Measurements from ENCODE around the gene TDRD1.

The TDRD1 gene

DNA sequence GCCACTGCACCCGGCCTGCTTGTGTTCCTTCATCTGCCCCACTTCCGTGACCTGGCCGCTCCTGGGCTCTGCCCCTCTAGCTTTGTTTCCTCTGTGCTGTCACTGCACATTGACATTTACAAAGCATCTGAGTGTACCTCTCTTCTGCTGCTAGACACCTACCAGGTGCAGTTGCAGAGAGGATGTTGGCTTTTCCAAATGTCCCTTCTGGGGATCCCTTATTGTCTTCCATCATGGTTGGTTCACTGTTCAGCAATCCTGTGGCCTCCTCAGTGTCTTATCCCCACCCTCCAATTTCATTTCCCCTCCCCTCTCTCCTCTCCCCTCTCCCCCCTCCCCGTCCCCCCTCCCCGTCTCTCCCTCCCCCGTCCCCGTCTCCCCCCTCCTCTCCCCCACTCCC lies 73.7 kb downstream of the TDRD1 start:
- H3K4me3 ChIP-seq (ENCODE audit: low read depth, low read length), result no peak overlapping the region
- TF ChIP-seq, protein P1, sequence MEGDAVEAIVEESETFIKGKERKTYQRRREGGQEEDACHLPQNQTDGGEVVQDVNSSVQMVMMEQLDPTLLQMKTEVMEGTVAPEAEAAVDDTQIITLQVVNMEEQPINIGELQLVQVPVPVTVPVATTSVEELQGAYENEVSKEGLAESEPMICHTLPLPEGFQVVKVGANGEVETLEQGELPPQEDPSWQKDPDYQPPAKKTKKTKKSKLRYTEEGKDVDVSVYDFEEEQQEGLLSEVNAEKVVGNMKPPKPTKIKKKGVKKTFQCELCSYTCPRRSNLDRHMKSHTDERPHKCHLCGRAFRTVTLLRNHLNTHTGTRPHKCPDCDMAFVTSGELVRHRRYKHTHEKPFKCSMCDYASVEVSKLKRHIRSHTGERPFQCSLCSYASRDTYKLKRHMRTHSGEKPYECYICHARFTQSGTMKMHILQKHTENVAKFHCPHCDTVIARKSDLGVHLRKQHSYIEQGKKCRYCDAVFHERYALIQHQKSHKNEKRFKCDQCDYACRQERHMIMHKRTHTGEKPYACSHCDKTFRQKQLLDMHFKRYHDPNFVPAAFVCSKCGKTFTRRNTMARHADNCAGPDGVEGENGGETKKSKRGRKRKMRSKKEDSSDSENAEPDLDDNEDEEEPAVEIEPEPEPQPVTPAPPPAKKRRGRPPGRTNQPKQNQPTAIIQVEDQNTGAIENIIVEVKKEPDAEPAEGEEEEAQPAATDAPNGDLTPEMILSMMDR (IDR thresholded peaks at IDR 0.05; ENCODE audit: borderline replicate concordance, insufficient read depth, low read depth, low read length), result no peak

DNA sequence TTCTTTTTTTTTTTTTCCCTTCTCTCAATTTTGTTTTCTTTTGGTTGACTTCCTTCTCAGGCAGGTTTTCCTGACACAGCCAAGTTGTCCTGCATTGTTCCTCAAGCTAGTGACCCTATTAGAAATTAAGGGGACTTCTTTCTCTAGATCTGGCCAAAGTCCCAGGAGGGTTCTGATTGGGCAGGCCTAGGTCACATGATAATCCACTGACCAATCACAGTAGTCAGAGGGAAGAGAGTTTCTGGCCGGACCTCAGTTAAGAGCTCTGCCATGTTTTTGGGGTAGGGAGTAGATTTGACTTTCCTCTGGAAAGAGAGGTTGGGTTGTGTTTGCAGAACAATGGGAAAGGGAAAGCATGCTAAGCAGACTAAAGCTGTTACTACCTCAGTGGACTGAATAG lies 76.1 kb downstream of the TDRD1 start:
- H3K4me3 ChIP-seq (ENCODE audit: low read depth, low read length), result no peak overlapping the region
- TF ChIP-seq, protein P1 (IDR thresholded peaks at IDR 0.05; ENCODE audit: borderline replicate concordance, insufficient read depth, low read depth, low read length), result no peak

DNA sequence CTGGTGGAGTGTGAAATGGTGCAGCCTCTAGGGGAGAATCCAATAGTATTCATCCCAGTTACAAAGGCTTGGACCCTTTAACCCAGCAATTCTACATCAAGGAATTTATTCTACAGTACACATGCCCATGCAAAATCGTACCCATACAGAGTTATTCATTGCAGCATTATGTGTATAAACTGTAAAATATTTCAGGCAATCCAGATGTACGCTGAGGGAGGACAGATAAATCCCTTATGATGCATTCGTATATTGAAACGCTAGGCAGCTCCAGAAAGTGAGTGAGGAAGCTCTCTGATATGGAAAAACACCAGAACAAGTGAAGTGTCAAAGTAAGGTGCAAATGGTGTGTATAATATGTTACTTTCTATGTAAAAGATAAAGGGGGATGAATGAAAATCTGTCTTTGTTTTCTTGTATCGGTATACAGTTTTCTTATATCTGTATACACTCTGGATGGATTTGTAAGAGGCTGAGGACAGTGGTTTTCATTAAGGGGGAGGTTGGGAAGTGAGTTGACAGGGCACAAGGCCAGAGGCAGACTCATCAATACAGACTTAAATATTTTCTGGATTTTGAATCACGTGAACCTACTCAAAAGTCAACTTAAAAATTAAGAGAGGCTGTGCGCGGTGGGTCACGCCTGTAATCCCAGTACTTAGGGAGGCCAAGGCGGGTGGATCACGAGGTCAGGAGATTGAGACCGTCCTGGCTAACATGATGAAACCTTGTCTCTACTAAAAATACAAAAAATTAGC lies 77.0 kb downstream of the TDRD1 start:
- TF ChIP-seq, protein P1 (IDR thresholded peaks at IDR 0.05; ENCODE audit: borderline replicate concordance, insufficient read depth, low read depth, low read length), result no peak
- H3K4me3 ChIP-seq (ENCODE audit: low read depth, low read length), result no peak overlapping the region

DNA sequence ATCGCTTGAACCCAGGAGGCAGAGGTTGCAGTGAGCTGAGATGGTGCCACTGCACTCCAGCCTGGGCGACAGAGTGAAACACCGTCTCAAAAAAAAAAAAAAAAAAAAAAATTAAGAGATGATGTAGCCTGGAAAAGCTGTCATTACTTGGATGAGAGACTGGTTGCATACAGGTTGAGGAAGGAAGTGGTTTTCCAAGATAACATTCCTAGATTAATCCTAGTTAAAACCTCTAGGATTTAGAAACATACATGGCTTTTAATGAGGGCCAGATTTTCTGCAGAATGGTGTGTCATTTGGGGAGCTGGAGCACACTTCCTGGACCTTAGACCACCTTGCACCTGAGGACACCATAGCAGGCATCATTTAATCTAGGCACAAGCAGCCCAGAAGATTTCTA lies 77.7 kb downstream of the TDRD1 start:
- TF ChIP-seq, protein P1 (IDR thresholded peaks at IDR 0.05; ENCODE audit: borderline replicate concordance, insufficient read depth, low read depth, low read length), result no peak
- no peak overlapping the region for H3K4me3 ChIP-seq (ENCODE audit: low read depth, low read length)

DNA sequence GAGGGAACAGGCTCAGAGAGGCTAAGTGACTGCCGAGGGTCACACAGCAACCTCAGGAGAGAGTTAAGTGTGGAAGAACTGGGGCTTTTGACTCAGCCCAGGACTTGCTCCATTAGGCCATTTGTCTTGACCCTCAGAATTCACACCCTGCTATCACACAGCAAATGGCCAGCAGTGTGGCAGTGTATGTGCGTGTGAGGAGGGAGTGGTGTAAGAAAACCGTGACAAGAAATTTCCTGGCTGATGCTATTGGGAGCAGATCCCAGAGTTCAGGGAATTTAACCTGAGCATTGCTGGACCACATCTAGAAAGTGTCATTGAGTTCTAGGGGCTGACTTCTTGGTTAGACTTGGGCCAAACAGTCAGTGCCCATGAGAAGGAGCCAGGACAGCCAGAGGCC lies 78.3 kb downstream of the TDRD1 start:
- no peak overlapping the region for H3K4me3 ChIP-seq (ENCODE audit: low read depth, low read length)
- TF ChIP-seq, protein P1 (IDR thresholded peaks at IDR 0.05; ENCODE audit: borderline replicate concordance, insufficient read depth, low read depth, low read length), result no peak

DNA sequence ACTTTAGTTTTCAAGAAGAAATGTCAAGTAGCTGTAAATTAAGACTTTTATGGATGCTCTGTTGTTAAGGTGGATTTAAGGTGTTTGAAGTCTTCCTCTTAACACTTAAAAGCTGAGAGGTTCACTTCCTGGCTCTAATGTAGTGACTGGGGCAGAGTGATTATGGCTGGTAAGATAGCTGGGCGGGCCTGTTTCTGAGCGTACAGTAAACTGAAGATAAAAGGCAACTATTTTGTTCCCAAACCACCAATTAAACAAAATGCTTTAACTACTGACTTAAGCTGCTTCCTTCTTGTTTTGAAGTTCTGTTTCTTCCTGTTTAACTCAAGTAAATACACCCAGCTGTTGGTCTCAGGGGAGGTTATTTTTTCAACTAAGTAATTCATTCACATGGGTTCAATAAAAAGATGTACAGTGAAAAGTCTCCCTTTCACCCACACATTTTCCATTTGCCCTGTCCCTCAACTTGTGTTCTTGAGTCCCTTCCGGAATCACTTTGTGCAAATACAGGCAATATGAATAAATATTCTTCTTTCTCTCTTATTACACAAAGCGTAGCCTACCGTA lies 79.2 kb downstream of the TDRD1 start:
- no peak overlapping the region for H3K4me3 ChIP-seq (ENCODE audit: low read depth, low read length)
- TF ChIP-seq, protein P1 (IDR thresholded peaks at IDR 0.05; ENCODE audit: borderline replicate concordance, insufficient read depth, low read depth, low read length), result no peak

DNA sequence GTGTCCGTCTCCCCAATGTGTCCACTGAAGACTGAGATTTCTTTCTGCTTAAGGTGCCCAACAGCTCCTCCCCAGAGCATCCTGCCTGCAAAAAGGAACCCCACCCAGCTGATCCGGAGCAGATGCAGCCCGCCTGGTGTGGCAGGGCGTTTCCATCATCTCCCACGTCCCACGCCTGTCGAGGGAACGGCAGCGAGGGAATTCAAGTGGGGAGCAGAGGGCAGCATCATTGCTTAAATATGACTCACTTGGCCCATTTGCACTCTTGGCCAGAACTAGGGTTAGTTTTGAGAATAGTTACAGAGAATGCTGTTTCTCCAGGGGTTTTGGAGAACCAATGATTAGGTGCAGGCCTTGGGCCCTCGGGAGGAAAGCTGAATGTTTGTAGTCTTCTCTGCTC lies 80.7 kb downstream of the TDRD1 start:
- H3K4me3 ChIP-seq (ENCODE audit: low read depth, low read length), result no peak overlapping the region
- TF ChIP-seq, protein P1 (IDR thresholded peaks at IDR 0.05; ENCODE audit: borderline replicate concordance, insufficient read depth, low read depth, low read length), result no peak

Data from GM12875 (cell line).